ENCODE results near the gene KLK13.
A peak's percentile ranks its signal among the peaks of the same experiment; 100 is the strongest.

The KLK13 gene

DNA sequence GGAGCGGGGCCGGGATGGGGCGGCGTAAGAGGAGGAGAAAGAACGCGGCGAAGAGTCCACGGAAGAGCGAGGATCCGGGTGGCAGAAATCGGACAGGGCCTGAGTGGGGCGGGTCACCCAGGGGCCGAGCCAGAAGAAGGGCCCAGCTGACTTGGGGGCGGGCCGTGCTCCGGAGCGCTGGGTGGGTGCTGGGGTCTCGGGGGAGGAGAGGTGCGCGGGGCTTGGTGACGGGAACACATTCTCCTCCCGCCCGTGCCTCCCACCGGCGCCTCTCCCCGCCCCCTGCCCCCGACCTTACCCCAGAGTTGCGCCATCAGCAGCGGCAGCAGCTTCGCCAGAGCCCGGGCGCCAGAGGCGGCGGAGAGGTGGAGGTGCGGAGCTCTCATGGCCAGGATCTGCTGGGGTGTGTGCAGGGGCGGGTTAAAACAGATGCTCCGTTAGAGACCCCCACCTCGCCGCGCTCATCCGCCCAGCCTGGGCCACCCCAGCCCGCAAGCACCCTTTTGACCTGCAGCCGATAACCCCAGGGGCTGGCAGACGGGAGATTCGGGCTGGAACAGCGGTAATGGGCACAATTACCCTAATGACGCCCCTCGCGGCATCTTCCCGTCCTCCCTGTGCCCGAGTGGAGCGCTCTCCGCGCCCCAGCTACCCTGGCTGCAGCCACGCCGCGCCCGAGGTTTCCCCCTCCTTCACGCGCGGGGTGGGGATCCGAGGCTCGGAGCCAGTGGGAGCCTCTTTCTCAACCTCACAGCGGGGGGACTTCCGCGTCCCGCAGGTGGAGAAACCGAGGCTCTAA, 45.9 kb downstream of the KLK13 start:
- no peak for DNase-seq

DNA sequence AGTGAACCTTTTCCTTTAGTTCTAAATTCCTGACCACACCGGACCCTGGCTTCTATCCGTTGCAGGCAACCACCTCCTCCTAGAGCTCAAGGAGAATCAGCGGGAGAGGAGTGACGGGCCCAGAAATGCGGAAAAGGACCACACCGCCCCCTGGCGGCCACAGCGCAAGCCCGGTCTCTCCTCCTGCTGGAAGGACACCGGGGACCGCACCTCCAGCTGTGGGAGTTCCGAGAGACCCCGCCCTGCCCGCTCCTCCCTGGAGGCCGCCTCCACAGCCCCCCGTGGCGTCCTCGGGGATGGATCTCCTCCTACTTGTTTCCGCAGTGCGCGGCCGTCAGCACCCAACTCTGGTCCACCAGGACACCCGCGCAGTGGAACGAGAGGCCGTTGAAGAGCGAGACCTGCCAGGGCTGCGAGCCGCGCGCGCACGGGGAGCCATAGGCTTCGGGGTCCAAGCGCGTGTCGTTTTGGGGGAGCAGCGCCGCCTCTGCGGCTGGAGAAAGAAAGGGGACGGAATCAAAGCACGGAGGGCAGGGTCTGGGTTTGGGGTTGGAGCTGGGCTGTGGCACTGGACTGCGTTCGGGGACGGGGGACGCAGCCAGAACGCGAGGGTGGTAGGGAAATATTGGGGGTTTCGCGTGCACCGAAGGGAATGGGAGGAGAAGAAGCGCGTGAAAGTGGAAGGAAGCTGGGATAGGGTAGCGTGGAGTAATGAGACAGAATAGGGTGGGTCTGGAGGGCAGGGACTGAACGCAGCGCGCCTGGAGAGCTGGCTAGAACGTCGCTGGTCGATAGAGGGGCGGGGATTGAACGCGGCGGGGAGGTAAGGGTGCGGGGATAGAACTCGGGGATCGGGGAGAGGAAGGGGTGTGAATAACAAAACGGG, 47.9 kb downstream of the KLK13 start:
- peak; percentile 24 for DNase-seq

DNA sequence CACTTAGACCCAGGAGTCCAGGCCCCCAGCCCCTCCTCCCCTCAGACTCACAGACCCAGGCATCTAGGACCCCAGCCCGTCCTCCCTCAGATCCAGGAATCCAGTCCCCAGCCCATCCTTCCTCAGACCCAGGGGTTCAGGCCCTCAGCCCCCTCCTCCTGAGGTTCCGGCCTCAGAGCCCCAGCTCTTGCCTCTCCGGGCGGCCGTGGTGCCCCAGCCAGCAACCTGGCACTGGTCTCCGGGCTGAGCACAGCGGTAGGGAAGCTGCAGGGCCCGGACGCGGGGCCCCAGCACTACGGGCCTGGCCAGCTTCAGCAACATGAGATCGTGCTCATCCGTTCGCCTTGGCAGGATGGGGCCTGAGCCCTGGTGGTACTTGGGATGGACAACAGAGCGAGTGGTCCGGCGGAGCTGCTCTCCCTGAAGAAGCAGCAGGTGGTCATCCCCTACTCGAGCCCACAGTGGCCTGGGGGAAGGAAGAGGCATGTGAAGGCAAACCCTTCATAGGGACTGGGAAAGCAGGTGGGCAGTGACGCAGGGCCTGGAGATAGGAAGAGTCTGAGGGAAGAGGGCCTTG, 49.1 kb downstream of the KLK13 start:
- DNase-seq: no peak

GRCh38 chr19:51014242-51014641, 50.6 kb downstream of the KLK13 start:
- no peak for DNase-seq

GRCh38 chr19:51012661-51013190, 52.2 kb downstream of the KLK13 start:
- no peak for DNase-seq

- no peak for DNase-seq
Measured at GRCh38 chr19:51010066-51010795, 54.7 kb downstream of the KLK13 start.

GRCh38 chr19:51009061-51009891, 55.6 kb downstream of the KLK13 start:
- DNase-seq: no peak

DNA sequence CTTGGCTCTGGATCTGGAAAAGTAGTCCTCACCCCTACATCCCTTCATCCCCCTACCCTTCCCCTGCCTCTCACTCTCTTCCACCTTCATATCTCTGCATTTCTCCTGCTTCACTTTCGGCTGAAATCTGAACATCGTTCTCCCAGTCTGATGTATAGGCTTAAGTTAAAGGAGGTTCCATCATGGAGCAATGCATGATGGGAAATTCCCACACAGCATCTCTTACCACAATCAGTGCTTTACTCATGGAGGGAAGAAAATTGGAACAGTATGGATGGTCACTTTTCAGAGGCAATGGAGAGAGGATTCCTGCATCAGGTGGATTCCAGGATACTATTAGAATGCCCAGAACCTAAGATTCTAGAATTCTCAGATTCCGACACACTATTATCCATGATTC, 57.4 kb downstream of the KLK13 start:
- DNase-seq: no peak

DNA sequence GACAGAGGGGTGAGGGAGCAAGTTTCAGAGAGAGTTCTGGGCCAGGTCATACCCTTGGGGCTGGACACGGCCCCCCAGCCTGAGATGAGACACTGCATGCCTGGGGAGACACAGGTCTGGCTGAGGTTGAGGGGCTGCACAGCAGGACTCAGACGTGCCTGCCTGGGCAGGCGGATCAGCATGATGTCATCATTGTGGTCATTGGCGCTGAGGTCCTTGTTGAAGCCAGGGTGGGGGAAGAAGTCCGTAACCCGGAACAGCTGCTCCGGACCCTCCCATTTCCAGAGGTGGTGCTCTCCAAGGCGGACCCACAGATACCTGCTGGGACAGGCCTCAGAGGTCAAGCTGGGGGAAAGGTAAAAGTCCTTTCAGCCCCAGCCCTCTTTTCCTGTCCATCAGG, 58.5 kb downstream of the KLK13 start:
- DNase-seq: no peak
